Mammary epithelial cell (primary cell): ENCODE data around the gene SHROOM4.

Experiments
- EZH2 ChIP-seq: IDR thresholded peaks from 2 replicates; pipeline ENCODE4 v1.6.1; 2012; ENCODE audit warnings: low read length, inconsistent platforms, borderline replicate concordance
- TF ChIP-seq, protein P1 (sequence below), 2 donors: IDR thresholded peaks in 1 of 2; conservative IDR thresholded peaks in 1 of 2; 2 replicates each; pipeline ENCODE4 v1.5.1; 2011 to 2012; ENCODE audit warnings: inconsistent platforms in 2 of 2, low read length in 2 of 2, mild to moderate bottlenecking in 2 of 2, control low read depth in 1 of 2, low read depth in 1 of 2; ENCODE audit not compliant: insufficient read depth in 1 of 2; ENCODE audit errors: extremely low read depth in 1 of 2

DNA sequence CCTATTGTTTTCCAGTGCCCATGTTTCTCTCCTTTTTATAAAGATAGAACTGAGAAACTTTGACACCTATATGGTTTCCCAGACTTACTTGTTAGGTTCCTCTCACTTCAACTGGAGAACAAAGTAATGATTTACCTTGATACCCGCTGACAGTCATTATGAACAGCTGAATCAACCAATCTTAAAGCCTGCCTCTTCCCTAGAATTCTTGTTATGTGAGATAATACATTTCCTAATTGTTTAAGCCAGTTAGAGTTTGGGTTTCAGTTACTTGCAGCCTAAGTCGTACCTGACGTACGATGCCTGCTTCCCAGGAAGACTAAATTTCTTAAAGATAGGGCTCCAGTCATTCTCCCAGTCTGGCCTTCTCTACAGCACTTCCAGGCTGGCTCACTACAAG is 97.3 kb downstream of the SHROOM4 start:
- TF ChIP-seq, protein P1, sequence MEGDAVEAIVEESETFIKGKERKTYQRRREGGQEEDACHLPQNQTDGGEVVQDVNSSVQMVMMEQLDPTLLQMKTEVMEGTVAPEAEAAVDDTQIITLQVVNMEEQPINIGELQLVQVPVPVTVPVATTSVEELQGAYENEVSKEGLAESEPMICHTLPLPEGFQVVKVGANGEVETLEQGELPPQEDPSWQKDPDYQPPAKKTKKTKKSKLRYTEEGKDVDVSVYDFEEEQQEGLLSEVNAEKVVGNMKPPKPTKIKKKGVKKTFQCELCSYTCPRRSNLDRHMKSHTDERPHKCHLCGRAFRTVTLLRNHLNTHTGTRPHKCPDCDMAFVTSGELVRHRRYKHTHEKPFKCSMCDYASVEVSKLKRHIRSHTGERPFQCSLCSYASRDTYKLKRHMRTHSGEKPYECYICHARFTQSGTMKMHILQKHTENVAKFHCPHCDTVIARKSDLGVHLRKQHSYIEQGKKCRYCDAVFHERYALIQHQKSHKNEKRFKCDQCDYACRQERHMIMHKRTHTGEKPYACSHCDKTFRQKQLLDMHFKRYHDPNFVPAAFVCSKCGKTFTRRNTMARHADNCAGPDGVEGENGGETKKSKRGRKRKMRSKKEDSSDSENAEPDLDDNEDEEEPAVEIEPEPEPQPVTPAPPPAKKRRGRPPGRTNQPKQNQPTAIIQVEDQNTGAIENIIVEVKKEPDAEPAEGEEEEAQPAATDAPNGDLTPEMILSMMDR (conservative IDR thresholded peaks at IDR 0.05 in 1 of 2, IDR thresholded peaks at IDR 0.05 in 1 of 2; ENCODE audit: extremely low read depth in 1 of 2, insufficient read depth in 1 of 2, low read depth in 1 of 2, low read length in 2 of 2) = no peak
- no peak for TF ChIP-seq EZH2
